ENCODE data around the gene CLIC4.

The CLIC4 gene

GRCh38 chr1:24862775-24863483 is 117.7 kb downstream of the CLIC4 start:
- no peak for DNase-seq

GRCh38 chr1:24864370-24864777 is 119.1 kb downstream of the CLIC4 start:
- DNase-seq, result no peak

GRCh38 chr1:24865168-24865567 is 119.9 kb downstream of the CLIC4 start:
- no peak for DNase-seq

GRCh38 chr1:24865587-24865986 is 120.3 kb downstream of the CLIC4 start:
- DNase-seq, result no peak

GRCh38 chr1:24866211-24867083 is 121.2 kb downstream of the CLIC4 start:
- DNase-seq, result no peak

- DNase-seq, result no peak
These were observed 122.0 kb downstream of the CLIC4 start for GRCh38 chr1:24867084-24867870.

- no peak for DNase-seq
These were observed 123.0 kb downstream of the CLIC4 start for GRCh38 chr1:24868016-24868875.

GRCh38 chr1:24870551-24871195 is 125.4 kb downstream of the CLIC4 start:
- no peak for DNase-seq

- no peak for DNase-seq
These were observed 126.2 kb downstream of the CLIC4 start for GRCh38 chr1:24871306-24871901.

- DNase-seq, result no peak
These were observed 127.0 kb downstream of the CLIC4 start for GRCh38 chr1:24872061-24872850.

- DNase-seq, result no peak
These were observed 127.9 kb downstream of the CLIC4 start for GRCh38 chr1:24873148-24873547.

- no peak for DNase-seq
These were observed 128.8 kb downstream of the CLIC4 start for GRCh38 chr1:24874056-24874455.

GRCh38 chr1:24874611-24875234 is 129.5 kb downstream of the CLIC4 start:
- no peak for DNase-seq

- no peak for DNase-seq
These were observed 130.0 kb downstream of the CLIC4 start for GRCh38 chr1:24875257-24875656.

- no peak for DNase-seq
These were observed 130.8 kb downstream of the CLIC4 start for GRCh38 chr1:24875991-24876506.

- no peak for DNase-seq
These were observed 132.8 kb downstream of the CLIC4 start for GRCh38 chr1:24878045-24878444.

GRCh38 chr1:24878775-24879742 is 133.8 kb downstream of the CLIC4 start:
- no peak for DNase-seq

- no peak for DNase-seq
These were observed 135.8 kb downstream of the CLIC4 start for GRCh38 chr1:24881034-24881433.

GRCh38 chr1:24884751-24885150 is 139.5 kb downstream of the CLIC4 start:
- DNase-seq, result no peak
